ENCODE data around the gene EHBP1L1.

GRCh38 chr11:65595543-65596281 lies 19.9 kb downstream of the EHBP1L1 start, which contains the start of gene KCNK7:
- no peak for TF ChIP-seq ZNF561 (tag by site-specific recombination; IDR thresholded peaks at IDR 0.05; ENCODE audit: borderline replicate concordance)
- TF ChIP-seq MEIS1 (CRISPR knock-in tag; IDR thresholded peaks at IDR 0.05; ENCODE audit: borderline replicate concordance) = no peak
- TF ChIP-seq CTCF (tag by site-specific recombination; IDR thresholded peaks at IDR 0.05) = no peak
- TF ChIP-seq KLF1 (tag by site-specific recombination; IDR thresholded peaks at IDR 0.05) = peak; percentile 83
- no peak for TF ChIP-seq ZNF274 (IDR thresholded peaks at IDR 0.05; ENCODE audit: low read length)
- no peak for TF ChIP-seq ZNF274 (tag by site-specific recombination; IDR thresholded peaks at IDR 0.05; ENCODE audit: borderline replicate concordance)
- no peak for TF ChIP-seq WT1 (tag by site-specific recombination; IDR thresholded peaks at IDR 0.05)
- no peak for TF ChIP-seq BCL11A (tag by site-specific recombination; IDR thresholded peaks at IDR 0.05; ENCODE audit: low read depth)
- no peak for TF ChIP-seq ZNF585B (tag by site-specific recombination; IDR thresholded peaks at IDR 0.05)
